Activated naive CD8-positive, alpha-beta T cell (primary cell): Measurements from ENCODE around the gene RBPJL.

Experiments
- H3K27ac Mint-ChIP-seq: one replicate; pipeline ENCODE4 v1.8.0; 2021; ENCODE audit warnings: mixed read lengths
- H3K27me3 Mint-ChIP-seq: one replicate; pipeline ENCODE4 v1.8.0; 2021; ENCODE audit warnings: mixed read lengths
- H3K36me3 Mint-ChIP-seq: one replicate; pipeline ENCODE4 v1.8.0; 2021; ENCODE audit warnings: mixed read lengths
- H3K4me1 Mint-ChIP-seq: one replicate; pipeline ENCODE4 v1.8.0; 2021; ENCODE audit warnings: low read depth, mixed read lengths
- H3K4me3 Mint-ChIP-seq: one replicate; pipeline ENCODE4 v1.8.0; 2021; ENCODE audit warnings: mild to moderate bottlenecking, mixed read lengths
- H3K9me3 Mint-ChIP-seq: one replicate; pipeline ENCODE4 v1.8.0; 2021; ENCODE audit warnings: low read depth, mixed read lengths

Gene RBPJL

DNA sequence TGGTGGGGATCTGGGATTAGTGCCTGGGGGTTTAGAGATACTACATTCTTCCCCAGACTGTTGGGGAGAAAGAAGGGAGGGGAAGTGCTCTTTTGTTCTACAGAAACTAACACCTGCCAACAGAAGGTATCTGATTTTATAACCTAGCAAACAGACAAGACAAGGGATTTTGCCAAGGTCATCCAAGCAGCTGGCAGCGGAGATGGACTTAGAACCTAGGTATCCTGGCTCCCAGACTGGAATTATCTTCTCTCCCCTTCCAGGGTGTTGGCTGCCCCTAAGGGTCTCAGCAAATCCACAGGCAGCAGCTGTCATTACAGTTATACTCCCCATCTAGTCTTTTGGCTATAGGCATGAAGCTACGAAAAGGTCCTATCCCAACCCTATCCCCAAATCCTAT, 33.2 kb downstream of the RBPJL start:
- Mint-ChIP-seq H3K4me1 (no peaks in the 10 kb centered on the region), H3K27ac (no peak overlapping the region), H3K4me3 (no peak overlapping the region), H3K36me3 (no peaks in the 10 kb centered on the region), H3K9me3 (no peaks in the 10 kb centered on the region), H3K27me3 (peaks cover 2% of the 10 kb centered on the region)

DNA sequence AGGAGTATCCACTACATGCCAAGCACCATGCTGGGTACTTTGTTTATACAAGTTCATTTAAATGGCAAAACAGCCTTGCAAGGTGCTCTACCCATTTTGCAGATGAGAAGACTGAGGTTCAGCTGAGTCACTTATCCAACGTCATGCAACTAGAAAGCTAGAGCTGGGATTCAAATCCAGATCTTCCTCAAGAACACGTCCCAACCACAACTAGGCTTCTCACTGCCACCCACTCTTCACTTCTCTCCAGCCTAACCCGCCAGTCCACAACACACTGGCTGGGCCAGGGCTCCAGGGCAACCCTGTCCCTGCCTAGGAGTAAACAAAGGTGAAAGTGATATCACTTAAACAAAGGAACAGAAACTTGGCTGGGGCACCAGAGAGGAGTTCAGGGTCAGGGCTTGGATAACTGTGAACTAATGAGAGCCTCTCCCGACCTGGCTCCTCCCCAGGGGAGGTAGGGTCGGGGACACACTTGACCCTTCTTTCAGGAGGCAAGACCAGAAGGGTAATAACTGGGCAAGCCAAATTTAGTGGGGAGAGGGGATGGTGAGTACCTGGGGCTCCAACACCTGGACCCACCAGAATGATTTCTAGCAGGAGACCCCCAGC, 33.7 kb downstream of the RBPJL start:
- no peaks in the 10 kb centered on the region for H3K4me1 Mint-ChIP-seq

DNA sequence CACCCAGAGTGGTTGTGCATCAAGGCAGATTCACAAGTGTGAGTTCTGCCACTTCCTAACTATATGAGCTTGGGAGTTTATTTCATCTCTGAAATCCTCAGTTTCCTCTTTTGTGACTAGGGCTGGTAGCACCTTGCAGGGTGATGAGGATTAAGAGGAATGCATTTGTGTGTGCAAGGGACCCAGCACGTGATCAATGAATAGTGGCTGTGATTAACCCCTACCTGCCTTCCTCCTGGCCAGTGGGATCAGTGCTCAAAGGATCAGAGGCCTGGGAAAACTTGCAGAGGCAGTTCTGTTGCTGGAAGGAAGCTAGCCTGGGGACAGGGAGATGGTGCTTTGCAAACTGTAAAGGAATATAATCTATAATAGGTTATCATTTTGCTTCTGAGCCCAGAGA, 34.3 kb downstream of the RBPJL start:
- no peak overlapping the region for H3K27ac Mint-ChIP-seq
- no peaks in the 10 kb centered on the region for H3K9me3 Mint-ChIP-seq
- peaks cover 2% of the 10 kb centered on the region for H3K27me3 Mint-ChIP-seq
- no peaks in the 10 kb centered on the region for H3K36me3 Mint-ChIP-seq
- H3K4me1 Mint-ChIP-seq = no peaks in the 10 kb centered on the region
- H3K4me3 Mint-ChIP-seq = no peak overlapping the region

More for the DNA sequence above, 33.7 kb downstream of the RBPJL start:
- H3K9me3 Mint-ChIP-seq = no peaks in the 10 kb centered on the region
- H3K27me3 Mint-ChIP-seq = peaks cover 2% of the 10 kb centered on the region
- H3K27ac Mint-ChIP-seq = no peak overlapping the region
- no peak overlapping the region for H3K4me3 Mint-ChIP-seq
- H3K36me3 Mint-ChIP-seq = no peaks in the 10 kb centered on the region

DNA sequence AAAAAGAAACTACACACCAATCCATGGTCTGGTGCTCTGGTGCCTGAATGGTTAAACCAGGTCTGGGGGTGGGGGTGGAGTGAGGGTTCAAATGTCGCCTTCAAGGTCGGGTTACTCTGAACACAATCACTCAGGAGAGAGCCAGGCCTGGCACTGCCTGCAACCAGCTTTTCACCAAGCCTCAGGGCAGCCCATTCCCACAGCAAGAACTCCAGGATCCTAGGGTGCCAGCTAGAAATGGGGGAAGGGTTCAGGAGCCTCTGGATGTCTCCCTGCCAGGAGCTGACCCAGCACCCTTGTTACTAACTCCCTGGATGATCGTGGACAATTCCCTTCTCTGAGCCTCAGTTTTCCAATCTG, 34.9 kb downstream of the RBPJL start:
- Mint-ChIP-seq H3K9me3 (no peaks in the 10 kb centered on the region), H3K36me3 (no peaks in the 10 kb centered on the region), H3K27ac (no peak overlapping the region), H3K4me3 (no peak overlapping the region), H3K4me1 (peaks cover 1% of the 10 kb centered on the region), H3K27me3 (peaks cover 2% of the 10 kb centered on the region)

DNA sequence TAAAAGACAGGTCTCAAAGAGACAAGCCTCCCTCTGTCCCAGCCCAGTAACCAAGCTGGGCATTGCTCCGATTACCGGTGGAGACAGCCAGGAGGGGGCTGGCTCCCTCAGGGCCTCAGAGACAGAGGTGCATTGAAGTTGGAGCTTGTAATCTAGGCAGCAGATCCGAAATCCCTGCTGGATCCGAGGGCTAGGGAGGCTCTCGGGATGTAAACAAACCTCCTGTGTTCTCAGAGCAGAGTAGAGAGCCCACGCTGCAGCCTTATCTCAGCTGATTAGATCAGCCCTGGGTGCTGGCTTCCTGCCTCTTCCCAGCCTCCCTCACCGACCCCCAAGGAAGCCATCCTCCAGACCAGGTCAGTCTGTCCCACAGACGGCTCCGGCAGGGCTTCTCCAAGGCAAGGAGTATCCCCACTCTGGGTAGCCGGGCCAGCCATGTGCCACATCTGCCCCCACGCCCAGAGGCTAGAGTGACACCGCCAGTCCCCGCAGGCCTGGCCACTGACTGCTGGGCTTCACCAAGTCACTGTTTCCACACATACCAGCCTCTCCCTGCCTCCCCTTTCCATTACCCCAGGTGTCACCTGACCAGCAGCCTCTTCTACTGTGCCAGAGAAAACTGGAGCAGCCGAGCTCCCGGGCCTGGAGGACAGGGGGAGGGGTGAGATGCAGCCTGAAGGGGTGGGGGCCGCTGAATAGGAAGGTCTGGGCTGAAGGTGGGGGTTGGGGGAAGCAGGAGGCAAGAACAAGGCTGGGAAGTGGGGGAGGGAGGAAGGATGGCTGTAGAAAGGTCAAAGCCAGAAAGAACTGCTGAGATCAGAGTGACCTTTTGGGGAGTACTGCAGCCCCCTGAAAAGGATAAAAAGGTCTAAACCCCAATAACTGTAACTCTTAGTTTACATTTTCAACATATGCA, 35.6 kb downstream of the RBPJL start:
- peaks cover 7% of the 10 kb centered on the region for H3K4me1 Mint-ChIP-seq
- H3K9me3 Mint-ChIP-seq = no peaks in the 10 kb centered on the region
- H3K27me3 Mint-ChIP-seq = peaks cover 1% of the 10 kb centered on the region
- no peaks in the 10 kb centered on the region for H3K36me3 Mint-ChIP-seq
- H3K27ac Mint-ChIP-seq = no peak overlapping the region
- no peak overlapping the region for H3K4me3 Mint-ChIP-seq

DNA sequence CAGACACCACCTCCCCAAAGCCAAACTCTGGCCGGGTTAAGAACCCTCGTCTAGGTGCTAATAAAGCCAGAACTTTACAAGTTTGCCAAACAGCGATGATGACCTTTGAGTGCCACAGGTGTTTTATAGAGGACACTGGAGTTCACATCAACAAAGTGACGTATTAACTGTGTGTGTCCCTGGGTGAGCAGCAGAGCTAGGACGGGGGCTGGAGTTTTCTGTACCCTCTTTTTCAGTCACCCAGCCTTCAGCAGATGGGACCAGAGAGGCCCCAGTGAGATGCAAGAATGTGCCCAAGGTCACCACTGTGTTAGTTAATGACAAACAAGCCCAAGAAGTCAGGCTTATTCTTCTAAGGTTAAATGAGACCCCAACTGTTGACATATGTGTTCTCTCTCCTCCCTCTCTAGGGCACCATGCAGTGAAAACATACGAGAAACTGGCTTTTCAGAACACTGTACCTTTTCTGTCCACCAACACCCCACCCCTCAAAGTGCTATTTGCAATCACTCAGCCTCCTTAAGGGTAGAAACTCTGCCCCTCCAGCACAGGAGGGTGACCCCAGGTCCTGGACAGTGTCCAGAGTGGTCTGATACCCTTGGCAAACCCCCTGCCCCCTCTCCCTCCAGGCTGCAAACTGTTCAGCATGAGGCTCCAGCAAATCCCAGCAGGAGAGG, 36.4 kb downstream of the RBPJL start:
- H3K27ac Mint-ChIP-seq = no peak overlapping the region
- H3K27me3 Mint-ChIP-seq = no peaks in the 10 kb centered on the region
- H3K4me1 Mint-ChIP-seq = peaks cover 12% of the 10 kb centered on the region
- peak overlapping the region; percentile 28 for H3K4me3 Mint-ChIP-seq
- H3K9me3 Mint-ChIP-seq = no peaks in the 10 kb centered on the region
- no peaks in the 10 kb centered on the region for H3K36me3 Mint-ChIP-seq

DNA sequence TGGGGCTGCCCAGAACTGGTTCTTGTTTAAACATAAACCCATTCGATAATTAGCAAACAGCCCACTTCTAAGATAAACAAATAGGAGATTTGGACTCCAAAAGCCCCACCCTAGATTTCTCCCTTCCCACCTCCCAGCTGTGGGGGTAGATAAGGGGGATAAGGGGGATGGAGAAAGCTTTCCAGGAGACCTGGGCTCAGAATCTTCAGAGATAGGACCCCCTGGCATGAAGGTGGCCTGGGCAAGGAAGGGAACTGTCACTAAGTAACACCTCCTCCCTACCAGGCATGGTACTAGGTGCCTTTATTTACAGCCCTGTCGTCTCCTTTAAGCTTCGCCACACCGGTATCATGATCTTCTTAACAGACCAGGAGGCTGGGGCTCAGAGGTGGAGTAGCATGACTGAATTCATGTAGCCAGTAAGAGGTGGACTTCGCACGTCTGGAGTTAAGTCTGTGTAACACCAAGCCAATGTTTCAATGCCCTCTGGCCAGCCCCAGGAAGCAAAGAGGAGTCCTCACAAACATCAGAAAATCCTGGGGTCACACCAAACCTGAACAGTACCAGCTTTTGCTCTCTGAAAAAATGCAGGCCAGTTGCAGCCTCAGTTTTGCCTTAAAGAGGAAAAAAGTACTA, 37.0 kb downstream of the RBPJL start:
- Mint-ChIP-seq H3K4me1 (peaks cover 14% of the 10 kb centered on the region), H3K27me3 (no peaks in the 10 kb centered on the region), H3K27ac (no peak overlapping the region), H3K9me3 (no peaks in the 10 kb centered on the region), H3K36me3 (no peaks in the 10 kb centered on the region), H3K4me3 (no peak overlapping the region)

DNA sequence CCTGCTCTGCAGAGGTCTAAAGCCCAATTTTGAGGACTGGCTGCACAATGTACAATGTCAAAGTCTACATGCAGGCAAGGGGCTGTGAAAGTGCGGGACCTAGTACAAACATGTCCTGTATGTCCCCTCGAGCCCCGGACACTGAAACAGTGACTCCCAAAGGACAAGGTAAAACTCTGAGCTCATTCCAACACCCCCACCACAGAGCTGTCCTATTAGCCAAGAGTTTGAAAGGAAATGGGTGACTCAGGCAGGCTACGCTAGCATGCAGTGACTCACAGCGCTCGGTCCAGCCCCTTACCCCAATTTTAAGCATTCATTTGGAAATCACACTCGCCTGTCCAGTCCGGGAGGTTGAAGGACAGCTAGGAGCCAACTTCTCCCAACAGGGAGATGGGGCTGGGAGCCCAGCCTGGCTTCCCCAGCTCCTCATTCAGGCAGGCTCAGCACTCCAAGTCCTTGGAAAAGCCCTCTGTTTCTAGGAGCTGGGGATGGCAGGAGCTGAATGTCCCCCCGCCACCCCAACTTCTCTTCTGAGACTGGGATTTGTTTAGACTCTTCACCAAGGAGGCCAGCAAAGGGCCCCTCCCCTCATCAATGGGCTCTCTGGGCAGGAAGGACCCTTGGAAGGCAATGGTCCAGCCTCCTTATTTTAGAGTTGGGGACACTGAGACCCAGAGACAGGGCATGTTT, 37.7 kb downstream of the RBPJL start:
- Mint-ChIP-seq H3K4me3 (no peak overlapping the region), H3K36me3 (no peaks in the 10 kb centered on the region), H3K27ac (no peak overlapping the region), H3K27me3 (no peaks in the 10 kb centered on the region), H3K9me3 (no peaks in the 10 kb centered on the region), H3K4me1 (peaks cover 15% of the 10 kb centered on the region)

DNA sequence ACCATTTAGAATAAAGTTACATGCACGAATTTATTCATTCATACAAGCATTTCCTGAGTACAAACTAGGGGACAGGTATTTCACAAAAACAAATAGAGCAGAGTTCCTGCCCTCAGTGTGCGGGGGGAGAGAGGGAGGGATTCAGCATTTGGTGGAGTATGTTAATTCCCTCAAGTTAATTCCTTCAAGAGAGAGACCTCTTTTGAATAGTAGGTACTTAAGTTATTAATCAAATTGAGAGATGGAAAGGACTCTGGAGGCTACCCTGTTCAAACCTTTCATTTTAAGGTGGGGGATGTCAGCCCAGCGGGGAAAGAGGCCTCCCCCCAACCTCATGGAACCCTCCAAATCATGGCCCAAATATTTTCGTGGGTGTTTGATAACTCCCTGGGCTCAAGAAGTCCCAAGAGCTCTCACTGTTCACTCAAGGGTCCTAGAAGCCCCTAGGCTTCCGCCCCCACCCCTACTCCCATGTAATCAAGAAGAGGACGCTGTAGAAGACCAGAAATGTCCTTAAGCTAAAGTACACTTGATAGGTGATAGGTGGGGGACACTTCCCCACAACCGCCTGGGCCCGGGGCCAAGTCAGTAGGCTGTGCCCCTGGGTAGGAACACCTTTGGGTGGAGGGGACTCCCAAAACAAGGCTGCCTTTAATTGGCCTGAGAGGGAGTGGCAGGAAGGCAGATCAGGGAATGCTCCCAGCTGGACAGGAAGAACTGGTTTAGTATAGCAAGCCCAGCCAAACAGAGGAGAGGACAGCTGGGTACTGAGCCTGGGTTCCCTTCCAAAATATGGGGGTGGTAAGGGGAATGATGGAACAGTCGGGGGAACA, 38.7 kb downstream of the RBPJL start:
- H3K27ac Mint-ChIP-seq = no peak overlapping the region
- H3K4me1 Mint-ChIP-seq = peaks cover 15% of the 10 kb centered on the region
- no peaks in the 10 kb centered on the region for H3K9me3 Mint-ChIP-seq
- H3K27me3 Mint-ChIP-seq = no peaks in the 10 kb centered on the region
- no peaks in the 10 kb centered on the region for H3K36me3 Mint-ChIP-seq
- peak overlapping the region; percentile 90 for H3K4me3 Mint-ChIP-seq

DNA sequence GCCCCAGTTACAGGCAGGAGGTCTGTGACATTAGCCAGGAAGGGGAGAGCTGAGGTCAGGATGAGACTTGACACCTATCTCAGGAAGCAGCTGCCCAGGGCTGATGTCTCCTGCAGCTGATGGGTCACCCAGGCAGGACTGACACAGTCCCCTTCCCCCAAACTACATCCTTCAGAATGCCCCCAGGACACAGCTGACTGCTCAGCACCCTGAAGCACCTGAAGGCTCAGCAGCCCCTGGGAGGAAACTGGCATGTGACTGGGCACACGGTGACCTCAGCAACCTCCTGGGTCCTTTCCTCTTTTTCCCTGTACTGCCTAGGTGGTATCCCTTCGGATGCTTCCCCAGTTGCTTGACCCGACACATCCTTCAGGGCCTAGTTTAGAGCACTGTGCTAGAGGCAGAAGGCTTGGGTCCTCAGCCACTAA, 39.7 kb downstream of the RBPJL start:
- Mint-ChIP-seq H3K4me1 (peaks cover 15% of the 10 kb centered on the region), H3K4me3 (peak overlapping the region; percentile 90), H3K27ac (no peak overlapping the region)

DNA sequence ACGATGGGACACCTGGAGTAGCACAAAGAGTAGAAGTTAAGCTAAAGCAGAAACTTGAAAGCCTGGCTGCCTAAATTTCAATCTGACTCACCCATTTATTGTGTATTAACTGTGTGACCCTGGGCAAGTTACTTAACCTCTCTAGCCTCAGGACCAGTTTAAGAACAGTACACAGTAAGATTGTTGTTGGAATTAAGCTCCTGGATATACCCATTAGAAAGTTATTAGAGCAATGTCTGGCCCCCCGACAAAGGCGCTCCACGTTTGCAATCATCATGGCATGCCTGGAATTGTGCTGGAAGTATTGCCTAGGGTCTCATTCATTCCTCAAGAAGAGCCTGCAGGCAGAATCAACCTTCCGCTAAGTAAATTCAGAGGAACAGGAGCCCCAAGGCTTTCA, 40.2 kb downstream of the RBPJL start:
- H3K36me3 Mint-ChIP-seq = no peaks in the 10 kb centered on the region
- no peaks in the 10 kb centered on the region for H3K27me3 Mint-ChIP-seq
- no peaks in the 10 kb centered on the region for H3K9me3 Mint-ChIP-seq
- H3K4me1 Mint-ChIP-seq = peaks cover 15% of the 10 kb centered on the region
- no peak overlapping the region for H3K27ac Mint-ChIP-seq
- peak overlapping the region; percentile 90 for H3K4me3 Mint-ChIP-seq

More for the DNA sequence above, 39.7 kb downstream of the RBPJL start:
- Mint-ChIP-seq H3K36me3 (no peaks in the 10 kb centered on the region), H3K27me3 (no peaks in the 10 kb centered on the region), H3K9me3 (no peaks in the 10 kb centered on the region)

DNA sequence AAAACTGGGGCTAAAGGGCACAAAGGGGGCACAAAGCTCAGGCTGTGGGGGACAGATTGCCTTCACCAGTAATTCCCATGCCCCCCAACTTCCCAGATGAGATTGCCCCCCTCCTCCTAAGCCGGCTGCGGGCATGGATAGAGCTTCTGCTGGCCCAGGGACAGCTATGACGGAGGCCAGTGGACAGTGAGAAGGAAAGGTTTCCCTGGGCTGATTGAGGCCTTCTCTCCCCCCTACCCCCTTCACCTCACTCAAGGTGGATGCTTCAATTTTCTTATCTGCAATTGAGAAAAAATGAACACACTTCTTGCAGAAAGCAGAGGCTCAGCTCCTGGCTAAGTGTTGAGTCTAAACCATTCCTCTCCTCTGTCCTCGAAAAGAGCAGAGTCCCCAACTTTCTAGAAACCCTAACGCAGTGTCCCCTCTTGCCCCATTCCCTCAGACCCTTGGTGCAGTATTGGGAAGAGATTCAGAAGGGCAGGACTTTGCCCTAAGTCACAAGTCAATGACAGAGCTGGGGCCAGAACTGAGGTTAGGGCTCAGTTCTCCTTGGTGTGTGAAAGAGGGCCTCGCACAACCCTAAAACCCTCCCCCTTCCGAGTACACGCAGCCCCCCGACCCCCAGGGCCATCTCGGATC, 40.8 kb downstream of the RBPJL start:
- no peaks in the 10 kb centered on the region for H3K36me3 Mint-ChIP-seq
- no peaks in the 10 kb centered on the region for H3K9me3 Mint-ChIP-seq
- peak overlapping the region; percentile 68 for H3K27ac Mint-ChIP-seq
- H3K27me3 Mint-ChIP-seq = no peaks in the 10 kb centered on the region
- peak overlapping the region; percentile 90 for H3K4me3 Mint-ChIP-seq
- peaks cover 15% of the 10 kb centered on the region for H3K4me1 Mint-ChIP-seq

DNA sequence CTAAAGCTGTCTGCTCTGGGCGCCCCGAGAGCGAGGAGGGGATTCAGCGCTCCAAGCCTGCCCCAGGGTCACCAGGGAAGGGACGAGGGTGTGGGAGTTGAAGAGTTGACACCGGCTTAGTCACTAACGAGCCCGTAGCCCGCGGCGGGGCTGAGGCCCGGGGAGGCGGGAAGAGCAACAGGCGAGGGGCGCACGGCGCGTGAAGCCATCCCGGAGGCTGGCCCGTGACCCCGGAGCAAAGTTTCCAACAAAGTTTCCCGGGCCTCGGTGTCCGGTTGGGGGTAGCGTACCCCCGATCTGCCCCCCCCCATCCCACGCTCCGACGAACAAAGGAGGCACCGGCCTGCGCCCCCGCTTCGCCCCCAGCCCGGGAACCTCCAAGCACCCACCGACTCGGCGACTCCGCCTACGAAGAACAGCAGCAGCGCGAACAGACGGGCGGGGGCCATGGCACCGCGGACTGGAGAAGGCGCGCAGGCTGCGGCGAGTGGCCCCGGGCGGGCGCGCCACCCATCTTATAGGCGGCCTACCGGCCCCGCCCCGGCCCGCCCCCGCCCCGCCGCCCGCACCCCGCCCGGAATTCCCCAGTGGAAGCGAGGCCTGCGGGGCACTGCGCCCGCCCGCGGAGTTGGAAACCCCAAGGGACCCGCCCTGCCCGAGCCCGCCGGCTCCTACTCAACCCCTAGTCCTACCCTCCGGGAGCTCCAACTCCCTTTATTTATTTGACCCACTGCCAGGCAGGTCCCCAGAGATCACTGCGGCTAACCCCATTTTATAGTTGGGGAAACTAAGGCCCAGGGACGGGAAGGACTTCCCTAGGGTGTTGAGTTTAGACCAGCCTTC, 41.5 kb downstream of the RBPJL start, which contains the start of gene SDC4:
SDC4 (minus strand) TSS at position 489 of the 843 bp plus-strand sequence; CDS start at position 449, 40 bp downstream.
- peaks cover 15% of the 10 kb centered on the region for H3K4me1 Mint-ChIP-seq
- H3K27me3 Mint-ChIP-seq = no peaks in the 10 kb centered on the region
- peak within 1 kb of the TSS; percentile 68 for H3K27ac Mint-ChIP-seq
- no peaks in the 10 kb centered on the region for H3K9me3 Mint-ChIP-seq
- H3K36me3 Mint-ChIP-seq = no peaks in the 10 kb centered on the region
- peak within 1 kb of the TSS; percentile 90 for H3K4me3 Mint-ChIP-seq
